HG03139 (cell line): ENCODE measurements around the gene EHHADH.

Experiments
- ATAC-seq: cut with Tn5 transposase; IDR thresholded peaks from one replicate; pipeline ENCODE4 v1.9.1; 2021; ENCODE audit not compliant: unreplicated experiment

Gene EHHADH

GRCh38 chr3:185151101-185151963, 102.5 kb downstream of the EHHADH start:
- no peak for ATAC-seq

GRCh38 chr3:185150561-185150960, 103.3 kb downstream of the EHHADH start:
- no peak for ATAC-seq

GRCh38 chr3:185149591-185149990, 104.3 kb downstream of the EHHADH start:
- no peak for ATAC-seq

- no peak for ATAC-seq
Measured at GRCh38 chr3:185145511-185145910, 108.3 kb downstream of the EHHADH start.

- ATAC-seq, result no peak
Measured at GRCh38 chr3:185144784-185145183, 109.1 kb downstream of the EHHADH start.
